ENCODE results near the gene MPPE1. TPM values are rescaled to one million over a fixed set of nuclear protein-coding genes. Genes with fewer than 3 reads are reported as not detected.
"Not testable (repeated sequence)": the region's sequence is repeated elsewhere in the genome, so short reads cannot be mapped to it uniquely, and the experiment has no call there.

MPPE1 gene
- total and polyA plus RNA-seq, 4 donors, result 28.8 to 49.8 (median 39.4) TPM

GRCh38 chr18:11948852-11949523 is 40.9 kb upstream of the MPPE1 start:
- no peak for ATAC-seq (ENCODE audit: low FRiP score)
- Histone ChIP-seq H3K4me3 (ENCODE audit: low read length in 2 of 2) (no peak overlapping the region), H3K36me3 (ENCODE audit: control insufficient read depth in 1 of 2, insufficient read depth in 2 of 2, low read length in 1 of 2) (no peaks in the 10 kb centered on the region), H3K4me1 (ENCODE audit: control insufficient read depth in 1 of 2, insufficient read depth in 2 of 2, low read length in 2 of 2) (no peaks in the 10 kb centered on the region), H3K27me3 (ENCODE audit: control insufficient read depth in 1 of 2, insufficient read depth in 2 of 2, low read length in 1 of 2) (no peaks in the 10 kb centered on the region), H3K9me3 (ENCODE audit: control insufficient read depth, low read length) (no peaks in the 10 kb centered on the region), H3K27ac (ENCODE audit: low read depth in 1 of 2, low read length in 2 of 2) (peak overlapping the region in 1 of 2 donors; percentile 20)
- 62% methylated on average over 6 of the region's 6 CpGs for WGBS, 2 donors
- intact Hi-C loops (cut with DNase I), result loop anchor here in 1 of 2 donors (5.0 kb wide), 1 partner anchor 33 kb away; the partner anchor contains the start of gene IMPA2
- peak in 1 of 2 donors; percentile 63 for DNase-seq

- Histone ChIP-seq H3K9me3 (ENCODE audit: control insufficient read depth, low read length) (no peaks in the 10 kb centered on the region), H3K27me3 (ENCODE audit: control insufficient read depth in 1 of 2, insufficient read depth in 2 of 2, low read length in 1 of 2) (no peaks in the 10 kb centered on the region), H3K36me3 (ENCODE audit: control insufficient read depth in 1 of 2, insufficient read depth in 2 of 2, low read length in 1 of 2) (no peaks in the 10 kb centered on the region), H3K4me1 (ENCODE audit: control insufficient read depth in 1 of 2, insufficient read depth in 2 of 2, low read length in 2 of 2) (no peaks in the 10 kb centered on the region), H3K27ac (ENCODE audit: low read depth in 1 of 2, low read length in 2 of 2) (peak overlapping the region; percentile 20 to 93), H3K4me3 (ENCODE audit: low read length in 2 of 2) (peak overlapping the region; percentile 13 to 29)
- 5 to 6% methylated on average over 47 to 55 of the region's 55 CpGs for WGBS, 2 donors
- intact Hi-C loops (cut with DNase I), result loop anchor here (1.0 to 5.0 kb wide), 2 partner anchors 34 to 35 kb away; partner anchors contain the start of gene IMPA2 (in 2 of the 2)
- DNase-seq, result peak; percentile 95 to 96
- peak; percentile 98 for ATAC-seq (ENCODE audit: low FRiP score)
These were observed 39.4 kb upstream of the MPPE1 start for GRCh38 chr18:11947214-11948191.

GRCh38 chr18:11946756-11947155 is 38.6 kb upstream of the MPPE1 start:
- intact Hi-C loops (cut with DNase I), result loop anchor here (1.0 to 5.0 kb wide), 2 partner anchors 35 to 36 kb away; partner anchors contain the start of gene IMPA2 (in 2 of the 2)
- Histone ChIP-seq H3K9me3 (ENCODE audit: control insufficient read depth, low read length) (no peaks in the 10 kb centered on the region), H3K27ac (ENCODE audit: low read depth in 1 of 2, low read length in 2 of 2) (peak overlapping the region in 1 of 2 donors; percentile 81), H3K36me3 (ENCODE audit: control insufficient read depth in 1 of 2, insufficient read depth in 2 of 2, low read length in 1 of 2) (no peaks in the 10 kb centered on the region), H3K27me3 (ENCODE audit: control insufficient read depth in 1 of 2, insufficient read depth in 2 of 2, low read length in 1 of 2) (no peaks in the 10 kb centered on the region), H3K4me1 (ENCODE audit: control insufficient read depth in 1 of 2, insufficient read depth in 2 of 2, low read length in 2 of 2) (no peaks in the 10 kb centered on the region), H3K4me3 (ENCODE audit: low read length in 2 of 2) (no peak overlapping the region)
- ATAC-seq (ENCODE audit: low FRiP score) (peak; percentile 58), DNase-seq (peak in 1 of 2 donors; percentile 76)
- 9 to 10% methylated on average over 3 of the region's 3 CpGs for WGBS, 2 donors

- H3K4me1 ChIP-seq (ENCODE audit: control insufficient read depth in 1 of 2, insufficient read depth in 2 of 2, low read length in 2 of 2); H3K36me3 ChIP-seq (ENCODE audit: control insufficient read depth in 1 of 2, insufficient read depth in 2 of 2, low read length in 1 of 2); H3K9me3 ChIP-seq (ENCODE audit: control insufficient read depth, low read length); H3K4me3 ChIP-seq (ENCODE audit: low read length in 2 of 2); H3K27me3 ChIP-seq (ENCODE audit: control insufficient read depth in 1 of 2, insufficient read depth in 2 of 2, low read length in 1 of 2); H3K27ac ChIP-seq (ENCODE audit: low read depth in 1 of 2, low read length in 2 of 2); ATAC-seq (ENCODE audit: low FRiP score): not testable (repeated sequence)
- DNase-seq, result peak in 1 of 2 donors; percentile 42
- 95 to 97% methylated on average over 20 to 22 of the region's 22 CpGs for WGBS, 2 donors
- intact Hi-C loops (cut with DNase I), result loop anchor here in 1 of 2 donors (5.0 kb wide), 1 partner anchor 36 kb away; the partner anchor contains the start of gene IMPA2
These were observed 37.9 kb upstream of the MPPE1 start for GRCh38 chr18:11945834-11946659.

GRCh38 chr18:11944786-11945185 is 36.7 kb upstream of the MPPE1 start:
- ATAC-seq (ENCODE audit: low FRiP score), result no peak
- Histone ChIP-seq H3K36me3 (ENCODE audit: control insufficient read depth in 1 of 2, insufficient read depth in 2 of 2, low read length in 1 of 2) (no peaks in the 10 kb centered on the region), H3K27me3 (ENCODE audit: control insufficient read depth in 1 of 2, insufficient read depth in 2 of 2, low read length in 1 of 2) (no peaks in the 10 kb centered on the region), H3K27ac (ENCODE audit: low read depth in 1 of 2, low read length in 2 of 2) (no peak overlapping the region), H3K9me3 (ENCODE audit: control insufficient read depth, low read length) (no peaks in the 10 kb centered on the region), H3K4me1 (ENCODE audit: control insufficient read depth in 1 of 2, insufficient read depth in 2 of 2, low read length in 2 of 2) (no peaks in the 10 kb centered on the region), H3K4me3 (ENCODE audit: low read length in 2 of 2) (no peak overlapping the region)
- DNase-seq, result peak in 1 of 2 donors; percentile 8
- WGBS, 2 donors, result 81 to 95% methylated on average over 5 of the region's 5 CpGs
- intact Hi-C loops (cut with DNase I), result loop anchor here in 1 of 2 donors (5.0 kb wide), 1 partner anchor 38 kb away; the partner anchor contains the start of gene IMPA2

GRCh38 chr18:11944252-11944651 is 36.1 kb upstream of the MPPE1 start:
- no peaks in the 10 kb centered on the region for H3K27me3 ChIP-seq (ENCODE audit: control insufficient read depth in 1 of 2, insufficient read depth in 2 of 2, low read length in 1 of 2)
- intact Hi-C loops (cut with DNase I), result no loop called here
- H3K4me3 ChIP-seq (ENCODE audit: low read length in 2 of 2), result no peak overlapping the region
- ATAC-seq (ENCODE audit: low FRiP score), result no peak
- DNase-seq, result no peak
- no peak overlapping the region for H3K27ac ChIP-seq (ENCODE audit: low read depth in 1 of 2, low read length in 2 of 2)
- no peaks in the 10 kb centered on the region for H3K4me1 ChIP-seq (ENCODE audit: control insufficient read depth in 1 of 2, insufficient read depth in 2 of 2, low read length in 2 of 2)
- no peaks in the 10 kb centered on the region for H3K36me3 ChIP-seq (ENCODE audit: control insufficient read depth in 1 of 2, insufficient read depth in 2 of 2, low read length in 1 of 2)
- no peaks in the 10 kb centered on the region for H3K9me3 ChIP-seq (ENCODE audit: control insufficient read depth, low read length)
- WGBS, 2 donors, result 91 to 92% methylated on average over 4 of the region's 4 CpGs

- 70 to 93% methylated on average over 6 of the region's 6 CpGs for WGBS, 2 donors
- no peak for ATAC-seq (ENCODE audit: low FRiP score)
- Histone ChIP-seq H3K4me1 (ENCODE audit: control insufficient read depth in 1 of 2, insufficient read depth in 2 of 2, low read length in 2 of 2) (no peaks in the 10 kb centered on the region), H3K9me3 (ENCODE audit: control insufficient read depth, low read length) (no peaks in the 10 kb centered on the region), H3K27me3 (ENCODE audit: control insufficient read depth in 1 of 2, insufficient read depth in 2 of 2, low read length in 1 of 2) (no peaks in the 10 kb centered on the region), H3K36me3 (ENCODE audit: control insufficient read depth in 1 of 2, insufficient read depth in 2 of 2, low read length in 1 of 2) (no peaks in the 10 kb centered on the region), H3K27ac (ENCODE audit: low read depth in 1 of 2, low read length in 2 of 2) (no peak overlapping the region), H3K4me3 (ENCODE audit: low read length in 2 of 2) (no peak overlapping the region)
- intact Hi-C loops (cut with DNase I), result no loop called here
- DNase-seq, result no peak
These were observed 35.4 kb upstream of the MPPE1 start for GRCh38 chr18:11943551-11943950.

- H3K27me3 ChIP-seq (ENCODE audit: control insufficient read depth in 1 of 2, insufficient read depth in 2 of 2, low read length in 1 of 2), result no peaks in the 10 kb centered on the region
- H3K4me1 ChIP-seq (ENCODE audit: control insufficient read depth in 1 of 2, insufficient read depth in 2 of 2, low read length in 2 of 2), result no peaks in the 10 kb centered on the region
- WGBS, 2 donors, result 85 to 86% methylated on average over 2 of the region's 2 CpGs
- DNase-seq (no peak), ATAC-seq (ENCODE audit: low FRiP score) (no peak)
- intact Hi-C loops (cut with DNase I), result no loop called here
- no peak overlapping the region for H3K4me3 ChIP-seq (ENCODE audit: low read length in 2 of 2)
- no peaks in the 10 kb centered on the region for H3K36me3 ChIP-seq (ENCODE audit: control insufficient read depth in 1 of 2, insufficient read depth in 2 of 2, low read length in 1 of 2)
- H3K27ac ChIP-seq (ENCODE audit: low read depth in 1 of 2, low read length in 2 of 2), result no peak overlapping the region
- no peaks in the 10 kb centered on the region for H3K9me3 ChIP-seq (ENCODE audit: control insufficient read depth, low read length)
These were observed 32.8 kb upstream of the MPPE1 start for GRCh38 chr18:11940956-11941355.
